ENCODE data around the gene MYT1. TPM values are rescaled to one million over a fixed set of nuclear protein-coding genes. Genes with fewer than 3 reads are reported as not detected.

Gene MYT1
- polyA plus RNA-seq, 1 experiment: not detected

DNA sequence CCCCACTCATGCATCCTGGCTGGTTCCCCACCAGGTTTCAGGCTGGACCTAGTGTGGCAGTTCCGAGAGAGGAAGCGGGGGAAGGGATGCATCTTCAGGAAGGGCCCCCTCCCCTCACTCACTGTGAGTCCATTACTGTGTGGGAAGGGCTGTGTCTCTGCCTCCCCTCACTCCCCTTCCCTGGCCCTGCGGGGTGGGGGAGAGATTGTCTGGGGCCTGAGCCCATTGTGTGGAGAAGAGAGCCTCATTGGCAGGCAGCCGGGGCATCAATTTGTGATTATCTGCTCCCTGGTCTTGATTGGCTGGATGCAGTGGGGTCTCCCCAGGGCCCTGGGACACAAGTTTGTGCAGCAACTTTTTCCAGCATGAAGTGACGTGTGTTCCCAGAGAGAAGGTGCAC lies 4.1 kb upstream of the MYT1 start:
- H3K36me3 ChIP-seq (ENCODE audit: control insufficient read depth, insufficient read depth, low read length): no peaks in the 10 kb centered on the region
- POLR2A ChIA-PET: no interaction called here
- peaks cover 22% of the 10 kb centered on the region for H3K27me3 ChIP-seq (ENCODE audit: control insufficient read depth, insufficient read depth, low read length)
- no peak overlapping the region for H3K4me3 ChIP-seq (ENCODE audit: low read depth, low read length)
- CTCF ChIA-PET: no interaction called here
- TF ChIP-seq, protein P1, sequence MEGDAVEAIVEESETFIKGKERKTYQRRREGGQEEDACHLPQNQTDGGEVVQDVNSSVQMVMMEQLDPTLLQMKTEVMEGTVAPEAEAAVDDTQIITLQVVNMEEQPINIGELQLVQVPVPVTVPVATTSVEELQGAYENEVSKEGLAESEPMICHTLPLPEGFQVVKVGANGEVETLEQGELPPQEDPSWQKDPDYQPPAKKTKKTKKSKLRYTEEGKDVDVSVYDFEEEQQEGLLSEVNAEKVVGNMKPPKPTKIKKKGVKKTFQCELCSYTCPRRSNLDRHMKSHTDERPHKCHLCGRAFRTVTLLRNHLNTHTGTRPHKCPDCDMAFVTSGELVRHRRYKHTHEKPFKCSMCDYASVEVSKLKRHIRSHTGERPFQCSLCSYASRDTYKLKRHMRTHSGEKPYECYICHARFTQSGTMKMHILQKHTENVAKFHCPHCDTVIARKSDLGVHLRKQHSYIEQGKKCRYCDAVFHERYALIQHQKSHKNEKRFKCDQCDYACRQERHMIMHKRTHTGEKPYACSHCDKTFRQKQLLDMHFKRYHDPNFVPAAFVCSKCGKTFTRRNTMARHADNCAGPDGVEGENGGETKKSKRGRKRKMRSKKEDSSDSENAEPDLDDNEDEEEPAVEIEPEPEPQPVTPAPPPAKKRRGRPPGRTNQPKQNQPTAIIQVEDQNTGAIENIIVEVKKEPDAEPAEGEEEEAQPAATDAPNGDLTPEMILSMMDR (IDR thresholded peaks at IDR 0.05; ENCODE audit: insufficient read depth, low read depth, low read length): no peak
- DNase-seq (ENCODE audit: low read depth): no peak

DNA sequence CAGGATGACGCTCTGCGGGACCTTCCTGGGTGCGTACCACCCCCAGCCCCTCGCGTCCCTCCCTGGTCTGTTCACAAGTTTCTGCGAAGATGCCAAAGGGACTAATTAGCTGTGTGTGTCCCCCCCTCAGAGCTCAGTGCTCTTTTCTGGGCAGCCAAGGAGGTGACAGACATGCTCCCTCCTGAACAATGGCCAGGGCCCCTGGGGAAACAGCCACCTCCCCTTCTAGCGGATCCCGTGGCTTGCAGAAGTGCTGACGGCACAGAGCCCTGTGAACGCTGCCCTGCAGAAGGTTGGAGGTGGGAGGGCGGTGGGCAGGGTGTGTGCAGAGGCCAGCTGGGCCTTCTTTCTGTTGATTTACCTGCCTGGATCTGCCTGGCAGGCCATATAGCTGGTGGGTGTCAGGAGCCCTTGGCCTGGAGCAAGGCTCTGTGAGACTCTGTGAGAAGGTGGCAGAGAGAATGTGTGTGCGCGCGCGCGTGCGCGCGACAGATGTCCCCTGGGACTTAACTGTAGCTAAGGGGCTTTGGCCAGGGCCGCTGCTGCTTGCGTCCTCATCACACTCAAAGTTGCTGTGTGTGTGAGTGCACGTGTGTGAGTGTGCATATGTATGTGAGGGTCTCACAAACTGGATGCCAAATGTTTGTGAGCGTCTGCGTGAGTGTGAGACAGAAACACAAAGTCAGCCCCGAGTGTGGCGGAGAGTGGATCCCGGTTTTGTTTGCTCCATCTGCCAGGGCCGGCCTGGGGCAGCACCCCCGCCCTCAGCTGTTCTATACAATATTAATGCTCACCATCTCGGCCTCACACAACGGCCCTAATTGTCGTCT lies 3.5 kb upstream of the MYT1 start:
- peaks cover 22% of the 10 kb centered on the region for H3K27me3 ChIP-seq (ENCODE audit: control insufficient read depth, insufficient read depth, low read length)
- ChIA-PET CTCF (no interaction called here), POLR2A (no interaction called here)
- no peaks in the 10 kb centered on the region for H3K36me3 ChIP-seq (ENCODE audit: control insufficient read depth, insufficient read depth, low read length)
- TF ChIP-seq, protein P1 (IDR thresholded peaks at IDR 0.05; ENCODE audit: insufficient read depth, low read depth, low read length): no peak
- no peak overlapping the region for H3K4me3 ChIP-seq (ENCODE audit: low read depth, low read length)
- no peak for DNase-seq (ENCODE audit: low read depth)

DNA sequence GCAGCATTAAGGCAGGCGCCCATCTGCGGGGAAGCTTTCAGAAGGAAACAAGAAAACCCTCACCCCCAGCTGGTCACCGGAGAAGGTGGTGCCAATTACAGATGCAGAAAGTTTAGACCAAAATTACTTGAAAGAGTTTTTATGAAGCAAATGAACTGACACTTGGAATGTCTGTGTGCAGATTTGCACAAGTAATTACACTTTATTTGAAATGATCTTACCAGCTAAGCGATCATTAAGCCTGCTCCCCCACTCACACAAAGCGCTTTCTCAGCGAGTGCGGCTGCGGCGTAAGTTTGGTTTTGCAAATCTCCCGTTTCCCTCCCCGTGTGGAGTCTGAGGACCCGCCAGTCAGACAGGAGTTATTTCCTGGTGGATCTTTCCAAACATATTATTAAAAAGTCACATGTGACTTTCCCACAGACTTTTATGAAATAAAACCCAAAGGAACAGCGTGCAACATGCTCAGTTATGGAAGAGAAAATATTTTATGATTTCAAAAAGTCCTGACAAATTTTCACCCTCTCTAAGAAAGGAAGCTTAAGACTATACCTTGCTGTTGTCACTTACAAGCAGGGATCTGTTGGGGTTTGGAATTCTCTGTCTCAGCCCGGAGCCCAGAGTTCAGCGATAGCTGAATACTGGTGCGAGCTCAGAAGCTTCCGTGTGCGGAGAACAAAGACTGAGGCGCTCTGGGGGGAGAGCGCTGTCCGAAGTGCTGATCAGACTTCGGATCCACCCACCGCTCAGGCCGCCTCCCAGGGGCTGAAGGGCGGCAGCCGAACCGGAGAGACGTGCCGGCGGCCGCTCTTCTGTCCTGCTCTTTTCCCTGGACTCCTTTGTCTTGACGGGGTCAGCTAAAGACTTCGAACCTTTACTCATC lies 2.7 kb upstream of the MYT1 start:
- H3K27me3 ChIP-seq (ENCODE audit: control insufficient read depth, insufficient read depth, low read length): peaks cover 23% of the 10 kb centered on the region
- ChIA-PET CTCF (no interaction called here), POLR2A (no interaction called here)
- no peak for DNase-seq (ENCODE audit: low read depth)
- no peaks in the 10 kb centered on the region for H3K36me3 ChIP-seq (ENCODE audit: control insufficient read depth, insufficient read depth, low read length)
- TF ChIP-seq, protein P1 (IDR thresholded peaks at IDR 0.05; ENCODE audit: insufficient read depth, low read depth, low read length): no peak
- H3K4me3 ChIP-seq (ENCODE audit: low read depth, low read length): no peak overlapping the region

DNA sequence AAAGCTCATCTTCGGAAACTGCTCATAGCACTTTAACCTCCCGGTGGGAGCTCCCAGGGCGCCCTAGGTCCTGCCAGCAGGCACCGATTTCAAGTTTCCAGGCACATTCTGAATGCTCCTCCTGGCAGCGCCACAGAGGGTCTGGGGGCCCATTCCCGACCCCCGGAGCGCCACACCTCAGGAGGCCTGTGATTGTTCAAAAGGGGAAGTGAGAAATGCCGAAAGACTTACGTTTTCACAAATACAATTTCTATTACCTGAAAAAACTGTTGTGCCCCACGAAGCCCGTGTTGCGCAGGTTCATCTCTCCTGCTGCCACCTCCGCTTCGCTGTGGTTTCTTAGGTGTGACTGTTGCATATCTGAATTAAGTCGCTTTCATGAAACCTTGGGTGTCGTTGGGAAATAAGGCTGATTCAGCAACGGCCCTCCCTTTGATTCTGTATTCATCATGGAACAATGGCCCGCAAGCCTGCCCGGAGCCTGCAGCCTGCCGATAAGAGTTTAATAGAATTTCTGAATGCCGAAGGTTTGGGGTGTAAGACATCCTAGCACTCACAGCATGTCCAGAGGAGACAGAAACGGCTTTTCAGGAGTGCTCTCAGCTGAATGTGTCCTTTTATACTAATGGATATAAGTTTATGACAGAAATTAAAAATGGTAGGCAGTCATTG lies 1.9 kb upstream of the MYT1 start:
- no peaks in the 10 kb centered on the region for H3K36me3 ChIP-seq (ENCODE audit: control insufficient read depth, insufficient read depth, low read length)
- ChIA-PET CTCF (no interaction called here), POLR2A (no interaction called here)

More for the DNA sequence above, 1.9 kb upstream of the MYT1 start:
- Histone ChIP-seq H3K27me3 (ENCODE audit: control insufficient read depth, insufficient read depth, low read length) (peaks cover 23% of the 10 kb centered on the region), H3K4me3 (ENCODE audit: low read depth, low read length) (no peak overlapping the region)
- TF ChIP-seq, protein P1 (IDR thresholded peaks at IDR 0.05; ENCODE audit: insufficient read depth, low read depth, low read length): no peak
- no peak for DNase-seq (ENCODE audit: low read depth)
